ENCODE data around the gene COL1A2. TPM values are rescaled to one million over a fixed set of nuclear protein-coding genes. Genes with fewer than 3 reads are reported as not detected.

Gene COL1A2
- polyA plus RNA-seq, 3 donors: not detected

DNA sequence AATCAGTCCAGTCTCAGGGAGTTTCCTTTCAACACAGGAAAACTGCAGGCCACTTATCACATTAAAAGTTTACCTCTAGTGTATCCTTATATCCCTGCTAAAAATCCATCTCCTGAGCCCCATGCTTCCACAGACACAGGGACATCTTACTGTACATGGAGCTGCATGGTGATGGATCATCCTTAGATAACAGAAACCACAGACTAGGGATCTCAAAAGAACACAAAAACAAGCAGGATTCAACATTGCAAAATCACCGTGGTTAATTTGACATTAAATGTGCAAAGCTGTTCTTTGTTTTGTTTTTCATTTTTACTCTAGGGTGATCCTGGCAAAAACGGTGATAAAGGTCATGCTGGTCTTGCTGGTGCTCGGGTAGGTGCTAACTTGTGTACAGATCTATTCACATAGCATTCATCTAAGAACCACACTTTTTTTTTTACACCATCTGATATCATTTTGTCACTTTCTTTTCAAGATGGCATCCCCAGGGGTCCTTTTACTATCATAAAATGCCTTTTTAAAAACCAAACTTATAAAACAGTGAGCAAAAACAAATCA lies 18.1 kb downstream of the COL1A2 start:
- Histone ChIP-seq H3K27ac (ENCODE audit: low read depth in 1 of 2, low read length in 2 of 2) (no peak overlapping the region), H3K4me2 (replicated peaks; ENCODE audit: extremely low read depth, low read length, poor library complexity, severe bottlenecking) (no peak overlapping the region), H4K20me1 (ENCODE audit: insufficient read depth, low read length) (no peaks in the 10 kb centered on the region), H3K27me3 (ENCODE audit: control insufficient read depth in 2 of 2, insufficient read depth in 2 of 2, low read length in 2 of 2) (no peaks in the 10 kb centered on the region), H3K4me1 (ENCODE audit: control insufficient read depth in 1 of 2, insufficient read depth in 2 of 2, low read length in 2 of 2) (no peaks in the 10 kb centered on the region), H3K79me2 (ENCODE audit: insufficient read depth, low read length) (no peaks in the 10 kb centered on the region), H3K4me3 (replicated peaks in 1 of 3; ENCODE audit: low read depth in 2 of 3, low read length in 3 of 3) (no peak overlapping the region), H2AFZ (ENCODE audit: insufficient read depth, low read depth, low read length, poor library complexity, severe bottlenecking) (no peak overlapping the region), H3K36me3 (replicated peaks in 1 of 2; ENCODE audit: control insufficient read depth in 1 of 2, insufficient read depth in 2 of 2, low read length in 2 of 2) (no peaks in the 10 kb centered on the region), H3K9me3 (replicated peaks in 1 of 2; ENCODE audit: control insufficient read depth in 1 of 2, insufficient read depth in 1 of 2, low read length in 2 of 2) (no peaks in the 10 kb centered on the region), H3K9ac (ENCODE audit: insufficient read depth, low read length, poor library complexity, severe bottlenecking) (no peak overlapping the region)
- peaks cover 0 to 5% (median 0%) of the 10 kb centered on the region in 3 donors for H3K27me3 Mint-ChIP-seq (ENCODE audit: low read depth in 3 of 3)
- WGBS (ENCODE audit: insufficient coverage): 90% methylated on average over 2 of the region's 3 CpGs
- no peaks in the 10 kb centered on the region for H3K4me1 Mint-ChIP-seq
- DNase-seq: no peak
- H3K4me3 Mint-ChIP-seq: no peak overlapping the region
- H3K36me3 Mint-ChIP-seq: no peaks in the 10 kb centered on the region
- intact Hi-C loops (cut with micrococcal nuclease): no loop called here
- TF ChIP-seq, protein P1, sequence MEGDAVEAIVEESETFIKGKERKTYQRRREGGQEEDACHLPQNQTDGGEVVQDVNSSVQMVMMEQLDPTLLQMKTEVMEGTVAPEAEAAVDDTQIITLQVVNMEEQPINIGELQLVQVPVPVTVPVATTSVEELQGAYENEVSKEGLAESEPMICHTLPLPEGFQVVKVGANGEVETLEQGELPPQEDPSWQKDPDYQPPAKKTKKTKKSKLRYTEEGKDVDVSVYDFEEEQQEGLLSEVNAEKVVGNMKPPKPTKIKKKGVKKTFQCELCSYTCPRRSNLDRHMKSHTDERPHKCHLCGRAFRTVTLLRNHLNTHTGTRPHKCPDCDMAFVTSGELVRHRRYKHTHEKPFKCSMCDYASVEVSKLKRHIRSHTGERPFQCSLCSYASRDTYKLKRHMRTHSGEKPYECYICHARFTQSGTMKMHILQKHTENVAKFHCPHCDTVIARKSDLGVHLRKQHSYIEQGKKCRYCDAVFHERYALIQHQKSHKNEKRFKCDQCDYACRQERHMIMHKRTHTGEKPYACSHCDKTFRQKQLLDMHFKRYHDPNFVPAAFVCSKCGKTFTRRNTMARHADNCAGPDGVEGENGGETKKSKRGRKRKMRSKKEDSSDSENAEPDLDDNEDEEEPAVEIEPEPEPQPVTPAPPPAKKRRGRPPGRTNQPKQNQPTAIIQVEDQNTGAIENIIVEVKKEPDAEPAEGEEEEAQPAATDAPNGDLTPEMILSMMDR (IDR thresholded peaks at IDR 0.05): no peak
- H3K9me3 Mint-ChIP-seq: no peaks in the 10 kb centered on the region
- no peak overlapping the region for H3K27ac Mint-ChIP-seq

DNA sequence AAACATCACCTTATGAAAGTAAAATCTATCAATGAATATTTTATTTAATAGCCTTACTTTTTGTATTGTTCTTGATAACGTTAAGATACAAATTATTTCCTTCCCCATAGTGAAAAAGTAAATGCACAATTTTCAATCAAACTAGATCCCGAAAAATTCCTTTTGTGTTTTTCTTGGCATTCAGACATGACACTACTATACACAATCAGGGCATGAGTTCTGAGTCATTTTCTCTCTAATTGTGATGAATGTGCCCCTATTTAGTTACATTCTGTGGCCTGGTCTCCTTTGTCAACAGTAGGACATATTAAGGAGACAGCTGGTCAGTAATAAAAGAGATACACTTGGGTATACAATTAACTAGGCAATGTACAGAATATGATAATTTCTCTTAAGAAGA lies 19.8 kb downstream of the COL1A2 start:
- Histone ChIP-seq H3K9me3 (replicated peaks in 1 of 2; ENCODE audit: control insufficient read depth in 1 of 2, insufficient read depth in 1 of 2, low read length in 2 of 2) (no peaks in the 10 kb centered on the region), H3K27me3 (ENCODE audit: control insufficient read depth in 2 of 2, insufficient read depth in 2 of 2, low read length in 2 of 2) (no peaks in the 10 kb centered on the region), H3K79me2 (ENCODE audit: insufficient read depth, low read length) (no peaks in the 10 kb centered on the region), H2AFZ (ENCODE audit: insufficient read depth, low read depth, low read length, poor library complexity, severe bottlenecking) (no peak overlapping the region), H3K4me1 (ENCODE audit: control insufficient read depth in 1 of 2, insufficient read depth in 2 of 2, low read length in 2 of 2) (no peaks in the 10 kb centered on the region), H3K9ac (ENCODE audit: insufficient read depth, low read length, poor library complexity, severe bottlenecking) (no peak overlapping the region), H3K36me3 (replicated peaks in 1 of 2; ENCODE audit: control insufficient read depth in 1 of 2, insufficient read depth in 2 of 2, low read length in 2 of 2) (no peaks in the 10 kb centered on the region), H3K4me2 (replicated peaks; ENCODE audit: extremely low read depth, low read length, poor library complexity, severe bottlenecking) (no peak overlapping the region), H4K20me1 (ENCODE audit: insufficient read depth, low read length) (no peaks in the 10 kb centered on the region), H3K4me3 (replicated peaks in 1 of 3; ENCODE audit: low read depth in 2 of 3, low read length in 3 of 3) (no peak overlapping the region), H3K27ac (ENCODE audit: low read depth in 1 of 2, low read length in 2 of 2) (no peak overlapping the region)
- Mint-ChIP-seq H3K27me3 (ENCODE audit: low read depth in 3 of 3) (no peaks in the 10 kb centered on the region), H3K9me3 (no peaks in the 10 kb centered on the region), H3K27ac (no peak overlapping the region), H3K36me3 (no peaks in the 10 kb centered on the region), H3K4me3 (no peak overlapping the region), H3K4me1 (no peaks in the 10 kb centered on the region)
- TF ChIP-seq, protein P1 (IDR thresholded peaks at IDR 0.05): no peak
- no peak for DNase-seq
- no CpG with 5 or more reads among the region's 2 CpGs for WGBS (ENCODE audit: insufficient coverage)
- intact Hi-C loops (cut with micrococcal nuclease): no loop called here
